A172 (cell line): ENCODE data around the gene BRD9. TPM values are rescaled to one million over a fixed set of nuclear protein-coding genes. Genes with fewer than 3 reads are reported as not detected.

Experiments
- DNase-seq: peaks from one replicate; pipeline ENCODE4 v3.0.0-alpha.2; 2015; ENCODE audit warnings: low spot score
- total RNA-seq: library from RNA; depleted of rRNA; stranded (reverse); fragments of >200 nt; shearing (Covaris generic); gene quantifications from 2 replicates; pipeline ENCODE4 v1.2.3, GENCODE V29; 2014

Gene BRD9
- total RNA-seq, 1 experiment from 2014 or later, result 38.8 TPM

- no peak for DNase-seq
Measured at GRCh38 chr5:903756-904096, 11.1 kb upstream of the BRD9 start.

- DNase-seq, result no peak
Measured at GRCh38 chr5:902129-902916, 9.7 kb upstream of the BRD9 start.

GRCh38 chr5:900781-901180 is 8.2 kb upstream of the BRD9 start:
- no peak for DNase-seq

- no peak for DNase-seq
Measured at GRCh38 chr5:893711-894110, 1.1 kb upstream of the BRD9 start.

GRCh38 chr5:893137-893506 is 521 bp upstream of the BRD9 start:
- DNase-seq, result no peak

- peak; percentile 8 for DNase-seq
Measured at GRCh38 chr5:891837-892393, 686 bp downstream of the BRD9 start.

- no peak for DNase-seq
Measured at GRCh38 chr5:891117-891836, 1.3 kb downstream of the BRD9 start.

GRCh38 chr5:889075-889710 is 3.4 kb downstream of the BRD9 start:
- DNase-seq, result no peak

- DNase-seq, result no peak
Measured at GRCh38 chr5:888638-889035, 4.0 kb downstream of the BRD9 start.

GRCh38 chr5:887947-888637 is 4.5 kb downstream of the BRD9 start:
- no peak for DNase-seq

- DNase-seq, result no peak
Measured at GRCh38 chr5:886716-887325, 5.8 kb downstream of the BRD9 start.

GRCh38 chr5:886036-886435 is 6.6 kb downstream of the BRD9 start:
- DNase-seq, result no peak

GRCh38 chr5:885529-885928 is 7.1 kb downstream of the BRD9 start:
- DNase-seq, result no peak

- DNase-seq, result no peak
Measured at GRCh38 chr5:885127-885442, 7.5 kb downstream of the BRD9 start.

- no peak for DNase-seq
Measured at GRCh38 chr5:884345-885126, 8.1 kb downstream of the BRD9 start.

GRCh38 chr5:883475-884181 is 9.0 kb downstream of the BRD9 start:
- no peak for DNase-seq

GRCh38 chr5:882253-883183 is 10.1 kb downstream of the BRD9 start:
- DNase-seq, result no peak

- no peak for DNase-seq
Measured at GRCh38 chr5:881551-881935, 11.1 kb downstream of the BRD9 start.

- no peak for DNase-seq
Measured at GRCh38 chr5:880816-881550, 11.6 kb downstream of the BRD9 start.
